ENCODE measurements around the gene ONECUT2. TPM values are rescaled to one million over a fixed set of nuclear protein-coding genes. Genes with fewer than 3 reads are reported as not detected.

ONECUT2 gene
- total and polyA plus RNA-seq, 2 donors from 2014 or later, result 0.02 to 0.22 TPM

- intact Hi-C loops (cut with DNase I), result no loop called here
- peaks cover 77% of the 10 kb centered on the region for H3K27me3 ChIP-seq (ENCODE audit: control insufficient read depth, insufficient read depth, low read length)
- peak; percentile 2 to 79 (median 15) for DNase-seq
- no peak overlapping the region for H3K27ac ChIP-seq (ENCODE audit: low read depth in 2 of 2, low read length in 2 of 2)
- H3K36me3 ChIP-seq (ENCODE audit: control insufficient read depth in 2 of 3, insufficient read depth in 3 of 3, low read length in 3 of 3), result no peaks in the 10 kb centered on the region
- H3K9ac ChIP-seq (ENCODE audit: low read length in 3 of 3), result no peak overlapping the region
- no peak for FAIRE-seq
- TF ChIP-seq CTCF (IDR thresholded peaks at IDR 0.05; ENCODE audit: borderline replicate concordance, extremely low read depth, insufficient read depth), result no peak
- peaks cover 0 to 24% (median 4%) of the 10 kb centered on the region in 3 donors for H3K4me1 ChIP-seq (ENCODE audit: control insufficient read depth in 2 of 3, insufficient read depth in 2 of 3, low read depth in 1 of 3, low read length in 3 of 3)
- H3K4me3 ChIP-seq (ENCODE audit: low read length in 3 of 3), result no peak overlapping the region
- H3K9me3 ChIP-seq (ENCODE audit: control insufficient read depth in 2 of 3, insufficient read depth in 1 of 3, low read length in 3 of 3), result no peaks in the 10 kb centered on the region
Measured at GRCh38 chr18:57436191-57436964, 1.2 kb downstream of the ONECUT2 start.

- FAIRE-seq (no peak), DNase-seq (peak in 2 of 5 donors; percentile 1 to 39)
- peaks cover 0 to 24% (median 4%) of the 10 kb centered on the region in 3 donors for H3K4me1 ChIP-seq (ENCODE audit: control insufficient read depth in 2 of 3, insufficient read depth in 2 of 3, low read depth in 1 of 3, low read length in 3 of 3)
- H3K27ac ChIP-seq (ENCODE audit: low read depth in 2 of 2, low read length in 2 of 2), result no peak overlapping the region
- H3K9me3 ChIP-seq (ENCODE audit: control insufficient read depth in 2 of 3, insufficient read depth in 1 of 3, low read length in 3 of 3), result no peaks in the 10 kb centered on the region
- no peak overlapping the region for H3K4me3 ChIP-seq (ENCODE audit: low read length in 3 of 3)
- peaks cover 75% of the 10 kb centered on the region for H3K27me3 ChIP-seq (ENCODE audit: control insufficient read depth, insufficient read depth, low read length)
- intact Hi-C loops (cut with DNase I), result no loop called here
- no peak overlapping the region for H3K9ac ChIP-seq (ENCODE audit: low read length in 3 of 3)
- TF ChIP-seq CTCF (IDR thresholded peaks at IDR 0.05; ENCODE audit: borderline replicate concordance, extremely low read depth, insufficient read depth), result no peak
- no peaks in the 10 kb centered on the region for H3K36me3 ChIP-seq (ENCODE audit: control insufficient read depth in 2 of 3, insufficient read depth in 3 of 3, low read length in 3 of 3)
Measured at GRCh38 chr18:57436965-57437333, 1.8 kb downstream of the ONECUT2 start.

GRCh38 chr18:57437402-57437765, 2.2 kb downstream of the ONECUT2 start:
- Histone ChIP-seq H3K36me3 (ENCODE audit: control insufficient read depth in 2 of 3, insufficient read depth in 3 of 3, low read length in 3 of 3) (no peaks in the 10 kb centered on the region), H3K4me1 (ENCODE audit: control insufficient read depth in 2 of 3, insufficient read depth in 2 of 3, low read depth in 1 of 3, low read length in 3 of 3) (peaks cover 0 to 24% (median 4%) of the 10 kb centered on the region in 3 donors), H3K9ac (ENCODE audit: low read length in 3 of 3) (no peak overlapping the region), H3K9me3 (ENCODE audit: control insufficient read depth in 2 of 3, insufficient read depth in 1 of 3, low read length in 3 of 3) (no peaks in the 10 kb centered on the region), H3K27me3 (ENCODE audit: control insufficient read depth, insufficient read depth, low read length) (peaks cover 75% of the 10 kb centered on the region), H3K4me3 (ENCODE audit: low read length in 3 of 3) (no peak overlapping the region), H3K27ac (ENCODE audit: low read depth in 2 of 2, low read length in 2 of 2) (no peak overlapping the region)
- intact Hi-C loops (cut with DNase I), result no loop called here
- FAIRE-seq (no peak), DNase-seq (peak in 2 of 5 donors; percentile 26 to 45)
- TF ChIP-seq CTCF (IDR thresholded peaks at IDR 0.05; ENCODE audit: borderline replicate concordance, extremely low read depth, insufficient read depth), result no peak
